Cardiac fibroblast (primary cell): Measurements from ENCODE around the gene UBE3D.

Source experiments
- DNase-seq, 2 donors: peaks; one replicate each; pipeline versions ENCODE4 v3.0.0 to v3.0.0-alpha.2; 2010; ENCODE audit warnings: low read depth in 2 of 2
- H3K4me3 ChIP-seq, 2 donors: replicated peaks in 1 of 2; 1 replicate in 1 of 2; 2 replicates in 1 of 2; pipeline ENCODE4 v1.5.1; 2011; ENCODE audit warnings: low read depth in 2 of 2, low read length in 2 of 2, mild to moderate bottlenecking in 2 of 2, moderate library complexity in 1 of 2
- CTCF ChIP-seq: IDR thresholded peaks from one replicate; pipeline ENCODE4 v1.5.1; 2011; ENCODE audit warnings: low read depth, mild to moderate bottlenecking, low read length, inconsistent platforms

Gene UBE3D

GRCh38 chr6:82921258-82921657, 144.4 kb downstream of the UBE3D start:
- TF ChIP-seq CTCF, result no peak
- H3K4me3 ChIP-seq, result no peak overlapping the region
- DNase-seq, result no peak

- no peak for TF ChIP-seq CTCF
- peak; percentile 6 to 14 for DNase-seq
- H3K4me3 ChIP-seq, result no peak overlapping the region
Measured at GRCh38 chr6:82917346-82918064, 148.1 kb downstream of the UBE3D start.

- no peak for TF ChIP-seq CTCF
- no peak overlapping the region for H3K4me3 ChIP-seq
- no peak for DNase-seq
Measured at GRCh38 chr6:82915666-82916065, 150.0 kb downstream of the UBE3D start.

- no peak overlapping the region for H3K4me3 ChIP-seq
- no peak for DNase-seq
- TF ChIP-seq CTCF, result no peak
Measured at GRCh38 chr6:82914511-82914910, 151.1 kb downstream of the UBE3D start.

GRCh38 chr6:82910820-82911219, 154.8 kb downstream of the UBE3D start:
- no peak for DNase-seq
- no peak for TF ChIP-seq CTCF
- no peak overlapping the region for H3K4me3 ChIP-seq

GRCh38 chr6:82910395-82910794, 155.2 kb downstream of the UBE3D start:
- H3K4me3 ChIP-seq, result no peak overlapping the region
- no peak for DNase-seq
- no peak for TF ChIP-seq CTCF

- no peak for DNase-seq
- TF ChIP-seq CTCF, result no peak
- H3K4me3 ChIP-seq, result no peak overlapping the region
Measured at GRCh38 chr6:82909551-82909950, 156.1 kb downstream of the UBE3D start.
